ENCODE results near the gene TBXA2R. TPM values are rescaled to one million over a fixed set of nuclear protein-coding genes. Genes with fewer than 3 reads are reported as not detected.
A peak's percentile ranks its signal among the peaks of the same experiment; 100 is the strongest.

The TBXA2R gene
- total RNA-seq, 1 experiment from 2014 or later = 0.15 TPM

DNA sequence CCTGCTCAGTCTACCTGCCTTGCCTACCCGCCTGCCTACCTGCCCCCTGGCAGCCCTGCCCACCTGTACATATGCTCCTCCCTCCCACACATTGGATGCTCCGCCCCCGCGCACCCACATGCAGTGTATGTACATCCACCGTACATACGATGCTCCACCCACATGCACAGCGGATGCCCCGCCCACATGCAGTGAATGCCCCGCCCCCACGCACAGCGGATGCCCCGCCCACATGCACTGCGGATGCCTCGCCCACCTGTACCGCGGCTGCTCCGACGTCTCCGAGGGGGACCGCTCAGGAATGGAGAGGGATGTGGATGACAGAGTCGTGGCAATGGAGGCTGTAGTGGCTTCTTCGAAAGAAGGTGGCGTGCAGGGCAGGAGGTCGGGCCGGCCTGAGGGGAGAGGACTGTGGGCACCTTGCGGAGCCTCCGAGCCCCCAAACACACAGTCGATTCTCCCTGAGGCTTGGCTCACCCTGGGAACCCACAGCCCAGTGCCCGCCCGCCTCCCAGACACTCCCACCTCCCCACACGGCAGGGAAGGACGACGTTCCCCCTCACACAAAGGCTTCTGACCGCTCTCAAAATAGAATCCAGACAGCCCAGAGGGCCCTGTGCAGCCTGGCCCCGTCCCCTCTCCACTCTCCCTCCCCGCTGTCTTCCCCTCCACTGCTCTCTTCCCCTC, 36.5 kb upstream of the TBXA2R start:
- no peak overlapping the region for H3K27ac ChIP-seq (ENCODE audit: low read length)
- H3K4me2 ChIP-seq (ENCODE audit: low read depth, low read length, poor library complexity, severe bottlenecking) = no peak overlapping the region
- no peaks in the 10 kb centered on the region for H4K20me1 ChIP-seq (ENCODE audit: insufficient read depth, low read depth, low read length)
- no peaks in the 10 kb centered on the region for H3K9me2 ChIP-seq (replicated peaks; ENCODE audit: insufficient read depth, low read length)
- no peaks in the 10 kb centered on the region for H3K36me3 ChIP-seq (ENCODE audit: insufficient read depth, low read length)
- no peaks in the 10 kb centered on the region for H3K79me2 ChIP-seq (ENCODE audit: low read length)
- no peaks in the 10 kb centered on the region for H3K9me3 ChIP-seq (ENCODE audit: low read length)
- H3K9ac ChIP-seq (ENCODE audit: low read length) = no peak overlapping the region
- H2AFZ ChIP-seq (ENCODE audit: low read length) = no peak overlapping the region
- H3K4me1 ChIP-seq (ENCODE audit: low read length) = no peaks in the 10 kb centered on the region
- no peaks in the 10 kb centered on the region for H3K27me3 ChIP-seq (ENCODE audit: low read length)
- H3K4me3 ChIP-seq (ENCODE audit: low read length) = no peak overlapping the region
- DNase-seq = peak; percentile 57

DNA sequence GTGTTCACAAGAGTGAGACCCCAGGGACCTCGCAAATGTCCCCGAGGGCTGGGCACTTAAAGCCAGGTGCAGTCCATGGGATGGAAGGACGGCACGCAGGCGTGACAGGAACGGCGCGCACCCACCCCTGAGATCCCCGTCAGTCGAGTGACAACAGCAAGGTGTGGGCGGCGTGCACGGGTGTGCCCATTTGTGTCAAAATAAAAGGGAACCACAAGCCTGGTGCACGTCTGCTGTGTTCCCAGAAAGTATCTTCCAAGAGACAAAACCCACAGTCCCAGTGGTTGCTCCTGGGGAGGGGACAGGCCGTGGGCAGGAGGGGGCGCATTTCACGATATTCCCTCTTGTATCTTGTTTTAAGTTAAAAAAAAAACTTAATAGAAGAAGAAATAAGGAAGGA, 35.6 kb upstream of the TBXA2R start:
- no peak overlapping the region for H3K9ac ChIP-seq (ENCODE audit: low read length)
- H3K4me3 ChIP-seq (ENCODE audit: low read length) = no peak overlapping the region
- no peak overlapping the region for H2AFZ ChIP-seq (ENCODE audit: low read length)
- no peaks in the 10 kb centered on the region for H3K9me2 ChIP-seq (replicated peaks; ENCODE audit: insufficient read depth, low read length)
- no peaks in the 10 kb centered on the region for H4K20me1 ChIP-seq (ENCODE audit: insufficient read depth, low read depth, low read length)
- no peaks in the 10 kb centered on the region for H3K9me3 ChIP-seq (ENCODE audit: low read length)
- no peaks in the 10 kb centered on the region for H3K79me2 ChIP-seq (ENCODE audit: low read length)
- H3K36me3 ChIP-seq (ENCODE audit: insufficient read depth, low read length) = no peaks in the 10 kb centered on the region
- H3K27ac ChIP-seq (ENCODE audit: low read length) = no peak overlapping the region
- H3K4me1 ChIP-seq (ENCODE audit: low read length) = no peaks in the 10 kb centered on the region
- DNase-seq = no peak
- no peak overlapping the region for H3K4me2 ChIP-seq (ENCODE audit: low read depth, low read length, poor library complexity, severe bottlenecking)
- no peaks in the 10 kb centered on the region for H3K27me3 ChIP-seq (ENCODE audit: low read length)

DNA sequence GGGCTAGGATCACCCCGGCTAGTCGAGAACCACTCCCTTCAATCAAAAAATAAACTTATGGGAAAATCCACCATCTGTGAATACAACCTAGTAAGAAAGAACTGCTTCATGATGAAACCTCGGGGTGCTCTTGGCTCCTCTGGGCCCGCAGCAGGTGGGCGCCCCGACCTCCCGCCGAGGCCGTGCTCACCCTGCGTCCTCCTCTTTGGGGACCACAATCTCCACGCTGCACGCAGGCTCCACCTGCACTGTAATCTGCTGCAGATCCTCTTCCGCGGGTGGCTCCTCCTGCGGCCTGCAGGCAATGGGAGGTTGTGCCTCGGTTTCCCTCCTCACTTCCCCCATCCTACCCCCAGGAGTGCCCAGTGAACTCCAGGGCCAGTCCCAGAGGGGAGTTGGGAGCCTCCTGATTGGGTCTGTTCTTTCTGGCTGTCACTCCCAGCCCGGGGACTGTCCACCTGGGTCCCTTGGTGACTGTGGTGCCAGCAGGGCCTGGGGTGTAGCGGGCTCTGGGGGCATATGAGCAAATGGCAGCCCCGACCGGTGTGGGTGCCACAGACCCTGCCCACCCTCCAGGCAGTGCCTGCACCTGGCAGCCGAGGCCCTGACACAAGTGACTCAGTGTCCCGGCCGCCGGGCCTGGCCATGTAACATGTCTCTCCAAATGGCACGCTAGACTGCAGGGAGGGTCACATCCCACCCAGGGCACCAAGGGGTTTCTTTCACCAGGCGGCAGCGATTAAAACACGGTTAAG, 35.0 kb upstream of the TBXA2R start:
- Histone ChIP-seq H3K9me2 (replicated peaks; ENCODE audit: insufficient read depth, low read length) (no peaks in the 10 kb centered on the region), H3K27ac (ENCODE audit: low read length) (no peak overlapping the region), H3K4me1 (ENCODE audit: low read length) (no peaks in the 10 kb centered on the region; the same call in 1 of the 2 replicates), H3K9me3 (ENCODE audit: low read length) (no peaks in the 10 kb centered on the region), H3K79me2 (ENCODE audit: low read length) (no peaks in the 10 kb centered on the region), H3K4me2 (ENCODE audit: low read depth, low read length, poor library complexity, severe bottlenecking) (no peak overlapping the region), H3K36me3 (ENCODE audit: insufficient read depth, low read length) (no peaks in the 10 kb centered on the region), H4K20me1 (ENCODE audit: insufficient read depth, low read depth, low read length) (no peaks in the 10 kb centered on the region), H3K27me3 (ENCODE audit: low read length) (no peaks in the 10 kb centered on the region), H2AFZ (ENCODE audit: low read length) (no peak overlapping the region), H3K4me3 (ENCODE audit: low read length) (no peak overlapping the region), H3K9ac (ENCODE audit: low read length) (no peak overlapping the region)
- no peak for DNase-seq

DNA sequence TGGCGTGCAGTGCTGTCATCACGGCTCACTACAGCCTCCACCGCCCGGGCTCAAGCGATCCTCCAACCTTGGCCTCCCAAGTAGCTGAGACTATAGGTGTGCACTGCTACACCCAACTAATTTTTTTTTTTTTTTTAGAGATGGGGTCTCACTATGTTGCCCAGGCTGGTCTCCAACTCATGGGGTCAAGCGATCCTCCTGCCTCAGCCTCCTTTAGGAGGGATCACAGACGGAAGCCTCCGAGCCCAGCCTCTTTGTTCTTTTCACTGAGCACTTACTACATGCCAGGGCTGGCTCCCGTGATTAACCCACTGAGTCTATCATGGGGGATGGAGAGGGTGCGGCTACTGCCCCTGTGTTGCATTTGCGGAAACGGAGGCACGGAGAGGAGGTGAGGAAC, 32.8 kb upstream of the TBXA2R start:
- Histone ChIP-seq H3K79me2 (ENCODE audit: low read length) (no peaks in the 10 kb centered on the region), H3K27me3 (ENCODE audit: low read length) (no peaks in the 10 kb centered on the region), H2AFZ (ENCODE audit: low read length) (no peak overlapping the region), H3K4me3 (ENCODE audit: low read length) (no peak overlapping the region), H3K4me2 (ENCODE audit: low read depth, low read length, poor library complexity, severe bottlenecking) (no peak overlapping the region), H4K20me1 (ENCODE audit: insufficient read depth, low read depth, low read length) (no peaks in the 10 kb centered on the region), H3K9me3 (ENCODE audit: low read length) (no peaks in the 10 kb centered on the region), H3K4me1 (ENCODE audit: low read length) (no peaks in the 10 kb centered on the region; the same call in 1 of the 2 replicates), H3K9ac (ENCODE audit: low read length) (no peak overlapping the region), H3K9me2 (replicated peaks; ENCODE audit: insufficient read depth, low read length) (no peaks in the 10 kb centered on the region), H3K27ac (ENCODE audit: low read length) (no peak overlapping the region), H3K36me3 (ENCODE audit: insufficient read depth, low read length) (no peaks in the 10 kb centered on the region)
- no peak for DNase-seq

DNA sequence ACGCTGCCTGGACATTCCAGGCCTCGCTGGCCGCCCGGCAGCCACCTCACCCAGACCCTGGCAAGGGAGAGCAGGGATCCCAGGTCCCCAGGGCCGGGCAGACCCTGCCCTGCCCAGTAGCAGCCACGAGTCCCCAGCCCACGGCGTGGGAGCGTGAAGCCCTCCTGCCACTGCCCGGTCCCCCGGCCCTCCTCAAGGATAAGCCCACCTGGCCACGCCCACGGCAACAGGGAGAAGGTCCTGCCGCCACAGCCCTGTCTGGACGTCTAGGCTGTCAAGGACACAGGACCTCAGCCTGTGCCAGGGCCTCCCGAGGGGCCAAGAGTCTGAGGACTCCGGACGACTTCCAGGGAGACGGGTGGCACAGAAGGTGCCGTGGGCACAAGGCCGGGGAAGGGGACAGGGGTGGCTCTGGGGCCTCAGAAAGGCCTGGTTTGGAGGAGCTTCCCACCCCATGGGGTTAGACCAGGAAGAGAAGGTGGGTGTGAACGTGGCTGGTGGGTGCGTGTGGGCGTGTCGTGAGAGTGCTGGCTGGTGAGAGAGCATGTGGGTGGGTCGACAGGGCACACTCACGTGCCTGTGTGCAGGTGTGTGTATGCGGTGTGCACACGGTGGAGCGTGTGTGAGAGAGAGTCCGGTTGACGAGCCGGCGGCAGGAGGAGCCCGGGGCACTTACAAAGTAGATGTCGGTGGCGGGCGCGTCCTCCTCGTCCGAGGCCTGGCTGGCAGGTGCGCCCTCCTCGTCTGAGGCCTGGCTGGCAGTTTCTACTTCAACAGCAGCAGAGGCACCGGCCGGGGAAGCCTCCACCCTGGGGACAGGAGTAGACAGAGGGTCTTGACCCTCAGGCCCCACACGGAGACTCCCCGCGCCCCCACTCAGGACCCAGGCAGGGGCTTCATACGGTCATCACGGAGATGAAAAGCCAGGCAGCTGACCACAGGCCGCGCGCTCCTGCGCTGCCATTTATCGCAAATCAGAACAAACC, 31.8 kb upstream of the TBXA2R start:
- H3K36me3 ChIP-seq (ENCODE audit: insufficient read depth, low read length) = no peaks in the 10 kb centered on the region
- H3K9ac ChIP-seq (ENCODE audit: low read length) = no peak overlapping the region

DNA sequence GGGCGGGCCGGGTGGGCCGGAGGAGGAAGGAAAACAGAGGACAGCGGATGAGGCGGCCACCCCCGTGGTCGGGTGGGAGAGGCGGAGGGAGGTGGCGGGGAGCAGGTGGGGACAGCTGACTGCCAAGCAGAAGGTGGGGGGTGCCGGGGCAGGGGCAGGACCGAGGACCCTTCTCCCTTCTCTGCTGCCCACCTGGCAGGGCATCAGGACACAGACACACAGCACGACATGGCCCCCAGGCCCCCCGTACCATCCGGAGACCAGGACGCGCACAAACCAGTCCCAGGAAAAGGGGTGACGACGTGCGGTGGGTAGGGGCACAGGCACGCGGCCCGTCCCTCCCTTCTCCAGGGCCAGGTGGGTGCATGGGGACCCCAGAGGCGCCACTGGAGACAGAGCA, 30.9 kb upstream of the TBXA2R start:
- Histone ChIP-seq H3K27ac (ENCODE audit: low read length) (no peak overlapping the region), H4K20me1 (ENCODE audit: insufficient read depth, low read depth, low read length) (no peaks in the 10 kb centered on the region), H3K4me2 (ENCODE audit: low read depth, low read length, poor library complexity, severe bottlenecking) (no peak overlapping the region), H3K9me3 (ENCODE audit: low read length) (no peaks in the 10 kb centered on the region), H3K79me2 (ENCODE audit: low read length) (no peaks in the 10 kb centered on the region), H3K9ac (ENCODE audit: low read length) (no peak overlapping the region), H2AFZ (ENCODE audit: low read length) (no peak overlapping the region), H3K4me3 (ENCODE audit: low read length) (no peak overlapping the region), H3K4me1 (ENCODE audit: low read length) (no peaks in the 10 kb centered on the region; the same call in 1 of the 2 replicates), H3K9me2 (replicated peaks; ENCODE audit: insufficient read depth, low read length) (no peaks in the 10 kb centered on the region), H3K27me3 (ENCODE audit: low read length) (no peaks in the 10 kb centered on the region), H3K36me3 (ENCODE audit: insufficient read depth, low read length) (no peaks in the 10 kb centered on the region)
- DNase-seq = no peak

More for the DNA sequence above, 31.8 kb upstream of the TBXA2R start:
- no peak overlapping the region for H3K27ac ChIP-seq (ENCODE audit: low read length)
- no peaks in the 10 kb centered on the region for H3K9me3 ChIP-seq (ENCODE audit: low read length)
- no peaks in the 10 kb centered on the region for H4K20me1 ChIP-seq (ENCODE audit: insufficient read depth, low read depth, low read length)
- DNase-seq = no peak
- no peaks in the 10 kb centered on the region for H3K9me2 ChIP-seq (replicated peaks; ENCODE audit: insufficient read depth, low read length)
- no peak overlapping the region for H2AFZ ChIP-seq (ENCODE audit: low read length)
- no peak overlapping the region for H3K4me3 ChIP-seq (ENCODE audit: low read length)
- H3K27me3 ChIP-seq (ENCODE audit: low read length) = no peaks in the 10 kb centered on the region
- no peaks in the 10 kb centered on the region; the same call in 1 of the 2 replicates for H3K4me1 ChIP-seq (ENCODE audit: low read length)
- H3K4me2 ChIP-seq (ENCODE audit: low read depth, low read length, poor library complexity, severe bottlenecking) = no peak overlapping the region
- no peaks in the 10 kb centered on the region for H3K79me2 ChIP-seq (ENCODE audit: low read length)

DNA sequence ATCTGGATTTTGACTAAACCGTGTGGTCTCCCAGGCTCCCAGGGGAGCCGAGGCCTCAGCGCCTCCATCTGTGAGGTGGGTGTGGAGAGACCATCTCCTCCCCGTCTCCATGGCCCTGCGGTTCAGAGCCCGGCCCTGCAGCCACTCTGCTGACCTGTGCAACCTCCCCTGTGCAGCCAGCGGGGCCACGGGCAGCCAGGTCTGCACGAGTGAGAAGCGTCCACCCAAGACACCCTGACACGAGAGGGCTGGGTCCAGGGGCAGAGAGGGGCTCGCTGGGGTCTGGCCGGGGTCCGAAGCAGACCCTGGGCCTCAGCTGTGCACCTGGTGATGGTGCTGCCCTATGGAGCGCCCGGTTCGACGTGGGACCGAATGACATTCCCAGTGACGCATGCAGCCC, 30.3 kb upstream of the TBXA2R start:
- Histone ChIP-seq H3K9ac (ENCODE audit: low read length) (no peak overlapping the region), H3K4me2 (ENCODE audit: low read depth, low read length, poor library complexity, severe bottlenecking) (no peak overlapping the region), H2AFZ (ENCODE audit: low read length) (no peak overlapping the region), H4K20me1 (ENCODE audit: insufficient read depth, low read depth, low read length) (no peaks in the 10 kb centered on the region), H3K9me2 (replicated peaks; ENCODE audit: insufficient read depth, low read length) (no peaks in the 10 kb centered on the region), H3K79me2 (ENCODE audit: low read length) (no peaks in the 10 kb centered on the region), H3K4me3 (ENCODE audit: low read length) (no peak overlapping the region), H3K4me1 (ENCODE audit: low read length) (no peaks in the 10 kb centered on the region; the same call in 1 of the 2 replicates), H3K36me3 (ENCODE audit: insufficient read depth, low read length) (no peaks in the 10 kb centered on the region), H3K27me3 (ENCODE audit: low read length) (no peaks in the 10 kb centered on the region), H3K9me3 (ENCODE audit: low read length) (no peaks in the 10 kb centered on the region), H3K27ac (ENCODE audit: low read length) (no peak overlapping the region)
- no peak for DNase-seq

DNA sequence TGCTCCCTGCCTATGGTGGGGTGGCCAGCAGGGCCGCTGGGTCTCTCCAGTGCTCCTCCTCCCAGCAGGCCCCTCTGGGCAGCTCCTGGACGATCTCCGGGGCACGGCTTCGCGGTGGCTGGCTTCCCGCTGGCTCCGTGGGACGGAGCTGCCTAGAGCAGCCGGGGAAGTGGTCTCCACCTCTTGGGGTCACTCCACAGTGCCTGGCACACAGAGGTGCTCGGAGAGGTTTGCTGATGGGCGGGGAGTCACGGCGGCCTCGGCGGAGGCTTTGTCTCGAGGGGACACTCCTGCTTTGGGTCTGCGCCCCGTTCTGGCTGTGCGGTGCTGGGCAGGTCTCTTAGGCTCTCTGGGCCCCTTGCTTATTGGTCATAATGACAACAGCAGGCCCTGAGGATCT, 29.8 kb upstream of the TBXA2R start:
- no peak for DNase-seq
- Histone ChIP-seq H3K36me3 (ENCODE audit: insufficient read depth, low read length) (no peaks in the 10 kb centered on the region), H3K27me3 (ENCODE audit: low read length) (no peaks in the 10 kb centered on the region), H3K4me3 (ENCODE audit: low read length) (no peak overlapping the region), H2AFZ (ENCODE audit: low read length) (no peak overlapping the region), H4K20me1 (ENCODE audit: insufficient read depth, low read depth, low read length) (no peaks in the 10 kb centered on the region), H3K27ac (ENCODE audit: low read length) (no peak overlapping the region), H3K9me2 (replicated peaks; ENCODE audit: insufficient read depth, low read length) (no peaks in the 10 kb centered on the region), H3K4me1 (ENCODE audit: low read length) (no peaks in the 10 kb centered on the region; the same call in 1 of the 2 replicates), H3K9ac (ENCODE audit: low read length) (no peak overlapping the region), H3K79me2 (ENCODE audit: low read length) (no peaks in the 10 kb centered on the region), H3K4me2 (ENCODE audit: low read depth, low read length, poor library complexity, severe bottlenecking) (no peak overlapping the region), H3K9me3 (ENCODE audit: low read length) (no peaks in the 10 kb centered on the region)

Measured in Karpas-422 (cell line).